Activated CD4-positive, alpha-beta memory T cell treated with anti-CD3 and anti-CD28 coated beads for 36 hours (primary cell): Measurements from ENCODE around the gene ZNF672. TPM values are rescaled to one million over a fixed set of nuclear protein-coding genes. Genes with fewer than 3 reads are reported as not detected.

Experiments used
- CTCF ChIA-PET: fragments of 350-600 bp; sonication (Branson Sonifier 250); formaldehyde crosslinking; loops from one replicate; lab custom pipeline; 2021; ENCODE audit warnings: antibody characterized with exemption, inconsistent platforms; lab: Charles Lee
- POLR2A ChIA-PET: fragments of 350-600 bp; sonication (Branson Sonifier 250); formaldehyde crosslinking; loops from one replicate; lab custom pipeline; 2021; ENCODE audit warnings: antibody characterized with exemption; lab: Charles Lee
- DNase-seq: peaks from one replicate; pipeline ENCODE4 v3.0.0-alpha.2; 2020
- H3K27ac Mint-ChIP-seq: one replicate; pipeline ENCODE4 v1.8.0; 2021; ENCODE audit warnings: mixed read lengths
- H3K27me3 Mint-ChIP-seq: one replicate; pipeline ENCODE4 v1.8.0; 2021; ENCODE audit warnings: mixed read lengths
- H3K36me3 Mint-ChIP-seq: one replicate; pipeline ENCODE4 v1.8.0; 2021; ENCODE audit warnings: mixed read lengths
- H3K4me1 Mint-ChIP-seq: one replicate; pipeline ENCODE4 v1.8.0; 2021; ENCODE audit warnings: low read depth, mixed read lengths
- H3K4me3 Mint-ChIP-seq: one replicate; pipeline ENCODE4 v1.8.0; 2021; ENCODE audit warnings: mild to moderate bottlenecking, mixed read lengths
- H3K9me3 Mint-ChIP-seq: one replicate; pipeline ENCODE4 v1.8.0; 2021; ENCODE audit warnings: mixed read lengths
- intact Hi-C: fragments of 100-400 bp; cut with micrococcal nuclease; formaldehyde crosslinking; loops from one replicate; pipeline ENCODE4 v1.15.1; 2023
- total RNA-seq, 2 experiments: library from RNA; stranded (reverse); gene quantifications; one replicate each; pipeline ENCODE4 v1.2.3, GENCODE V29; 2021

ZNF672 gene
- total RNA-seq, 2 experiments from 2014 or later = 50.3 to 51.4 TPM

- POLR2A ChIA-PET = interaction anchor here (1.7 to 3.6 kb wide), 4 partner anchors 12 to 34 kb away, joined by 4 to 67 read pairs (median 29); partner anchors contain the start of genes SH3BP5L and ZNF692
Measured at GRCh38 chr1:248839168-248839555, 1.1 kb downstream of the ZNF672 start.

DNA sequence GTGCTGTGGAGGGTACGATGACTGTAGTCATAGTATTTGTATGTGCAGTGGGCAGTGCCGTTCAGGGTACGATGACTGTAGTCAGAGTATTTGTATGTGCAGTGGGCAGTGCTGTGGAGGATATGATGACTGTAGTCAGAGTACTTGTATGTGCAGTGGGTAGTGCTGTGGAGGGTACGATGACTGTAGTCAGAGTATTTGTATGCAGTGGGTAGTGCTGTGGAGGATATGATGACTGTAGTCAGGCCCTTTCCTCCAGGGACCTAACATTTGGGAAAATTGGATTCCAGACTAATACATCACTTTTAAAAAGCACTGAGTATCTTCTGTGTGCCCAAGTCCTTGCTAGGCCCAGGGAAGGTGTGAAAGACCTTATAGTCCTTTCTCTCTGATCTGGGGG, 2.9 kb downstream of the ZNF672 start:
- Mint-ChIP-seq H3K4me1 (peaks cover 27% of the 10 kb centered on the region), H3K9me3 (no peaks in the 10 kb centered on the region), H3K4me3 (no peak overlapping the region), H3K27ac (no peak overlapping the region), H3K36me3 (peaks cover 9% of the 10 kb centered on the region), H3K27me3 (no peaks in the 10 kb centered on the region)
- no peak for DNase-seq
- ChIA-PET CTCF (interaction anchor here (0.8 to 2.2 kb wide), 5 partner anchors 13 to 86 kb away, joined by 3 to 17 read pairs (median 4); partner anchors contain the start of gene ZNF692), POLR2A (interaction anchor here (1.2 kb wide), 1 partner anchor 12 kb away, joined by 3 read pairs; no protein-coding TSS in a partner anchor)
- intact Hi-C loops = no loop called here

More at GRCh38 chr1:248839168-248839555, 1.1 kb downstream of the ZNF672 start:
- CTCF ChIA-PET = interaction anchor here (1.0 to 4.4 kb wide), 4 partner anchors 13 to 87 kb away, joined by 3 to 29 read pairs (median 4); partner anchors contain the start of genes SH3BP5L and ZNF692
- no peaks in the 10 kb centered on the region for H3K27me3 Mint-ChIP-seq
- H3K9me3 Mint-ChIP-seq = no peaks in the 10 kb centered on the region
- H3K4me3 Mint-ChIP-seq = no peak overlapping the region
- intact Hi-C loops = no loop called here
- DNase-seq = no peak
- H3K36me3 Mint-ChIP-seq = no peaks in the 10 kb centered on the region
- H3K4me1 Mint-ChIP-seq = peaks cover 27% of the 10 kb centered on the region
- no peak overlapping the region for H3K27ac Mint-ChIP-seq

DNA sequence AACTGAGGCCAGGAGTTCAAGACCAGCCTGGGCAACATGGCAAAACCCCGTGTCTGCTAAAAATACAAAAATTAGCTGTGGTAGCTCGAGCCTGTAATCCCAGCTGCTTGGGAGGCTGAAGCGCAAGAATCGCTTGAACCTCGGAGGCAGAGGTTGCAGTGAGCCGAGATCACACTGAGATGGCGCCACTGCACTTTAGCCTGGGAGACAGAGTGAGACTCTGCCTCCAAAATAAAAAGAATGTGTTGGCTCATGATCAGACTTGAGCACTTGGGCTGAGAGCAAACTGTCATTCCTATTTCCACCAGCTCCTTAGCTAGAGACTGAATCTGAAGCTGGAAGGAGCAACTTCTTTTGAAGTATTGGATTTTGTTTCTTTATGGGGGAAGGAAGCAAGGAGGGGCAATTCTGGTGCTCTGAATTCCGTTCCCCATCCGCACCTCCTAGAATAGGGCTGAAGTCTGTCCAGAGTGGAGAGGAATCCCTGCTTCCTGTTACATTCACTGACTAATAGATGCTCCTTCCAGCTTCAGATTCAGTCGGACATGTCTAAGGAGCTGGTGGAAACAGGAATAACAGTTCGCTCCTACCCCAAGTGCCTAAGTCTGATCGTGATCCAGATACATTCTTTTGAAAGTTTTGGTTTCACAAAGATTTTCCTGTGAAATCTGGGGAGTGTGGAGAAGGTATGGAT, 3.8 kb downstream of the ZNF672 start:
- DNase-seq = peak; percentile 52
- H3K9me3 Mint-ChIP-seq = no peaks in the 10 kb centered on the region
- intact Hi-C loops = no loop called here
- H3K36me3 Mint-ChIP-seq = peaks cover 14% of the 10 kb centered on the region
- H3K27ac Mint-ChIP-seq = no peak overlapping the region
- ChIA-PET CTCF (interaction anchor here (0.8 to 2.2 kb wide), 8 partner anchors 9 to 85 kb away, joined by 3 to 17 read pairs (median 4); partner anchors contain the start of gene ZNF692), POLR2A (interaction anchor here (1.2 kb wide), 1 partner anchor 12 kb away, joined by 3 read pairs; no protein-coding TSS in a partner anchor)
- H3K27me3 Mint-ChIP-seq = no peaks in the 10 kb centered on the region
- peaks cover 27% of the 10 kb centered on the region for H3K4me1 Mint-ChIP-seq
- H3K4me3 Mint-ChIP-seq = no peak overlapping the region

GRCh38 chr1:248842781-248843331, 4.8 kb downstream of the ZNF672 start:
- H3K9me3 Mint-ChIP-seq = no peaks in the 10 kb centered on the region
- POLR2A ChIA-PET = no interaction called here
- H3K27ac Mint-ChIP-seq = no peak overlapping the region

DNA sequence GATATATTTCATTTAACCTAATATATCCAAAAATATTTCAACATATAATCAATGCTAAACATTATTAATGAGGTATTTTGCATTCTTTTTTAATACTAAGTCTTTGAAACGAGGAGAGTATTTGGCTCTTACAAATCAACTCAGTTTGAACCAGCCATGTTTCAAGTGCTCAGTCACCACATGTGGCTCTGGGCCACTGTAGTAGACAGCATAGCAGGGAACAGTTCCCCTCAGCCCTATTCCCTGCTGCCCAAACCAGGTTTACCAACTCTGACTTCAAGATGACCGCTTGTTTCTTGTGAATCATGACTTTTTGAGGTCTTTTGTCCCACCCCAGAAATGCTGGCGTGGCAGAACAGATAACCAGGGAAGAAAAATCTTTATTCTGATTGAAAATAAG, 5.7 kb downstream of the ZNF672 start:
- DNase-seq = no peak
- intact Hi-C loops = no loop called here
- no peak overlapping the region for H3K4me3 Mint-ChIP-seq
- no peaks in the 10 kb centered on the region for H3K27me3 Mint-ChIP-seq
- peaks cover 25% of the 10 kb centered on the region for H3K4me1 Mint-ChIP-seq
- H3K27ac Mint-ChIP-seq = no peak overlapping the region
- ChIA-PET POLR2A (no interaction called here), CTCF (no interaction called here)
- no peaks in the 10 kb centered on the region for H3K9me3 Mint-ChIP-seq
- peaks cover 21% of the 10 kb centered on the region for H3K36me3 Mint-ChIP-seq

More at GRCh38 chr1:248842781-248843331, 4.8 kb downstream of the ZNF672 start:
- DNase-seq = peak; percentile 13
- Mint-ChIP-seq H3K4me1 (peaks cover 25% of the 10 kb centered on the region), H3K4me3 (no peak overlapping the region), H3K27me3 (no peaks in the 10 kb centered on the region), H3K36me3 (peaks cover 17% of the 10 kb centered on the region)
- CTCF ChIA-PET = interaction anchor here (0.9 to 2.2 kb wide), 3 partner anchors 8 to 66 kb away, joined by 3 to 17 read pairs (median 4); partner anchors contain the start of gene ZNF692
- intact Hi-C loops = no loop called here

DNA sequence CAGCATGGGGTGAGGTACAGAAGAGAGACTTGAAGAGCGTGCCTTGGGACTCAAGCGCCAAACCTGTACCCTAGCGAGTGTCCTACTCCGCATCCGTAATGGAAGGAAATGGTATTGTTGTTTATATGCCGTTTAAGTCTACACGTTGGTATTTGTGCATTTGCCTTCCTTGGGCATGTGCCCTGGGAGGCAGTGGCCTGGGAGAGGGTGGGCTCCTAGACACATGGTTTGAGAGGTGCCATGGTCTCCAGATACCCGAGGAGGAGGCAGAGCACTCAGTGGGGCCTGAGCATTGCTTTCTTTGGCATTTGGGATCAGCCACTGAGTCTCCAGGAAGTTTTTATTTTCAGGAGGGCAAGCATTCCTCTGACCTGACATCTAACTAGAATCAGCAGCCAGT, 6.5 kb downstream of the ZNF672 start:
- H3K27me3 Mint-ChIP-seq = no peaks in the 10 kb centered on the region
- no peaks in the 10 kb centered on the region for H3K9me3 Mint-ChIP-seq
- CTCF ChIA-PET = no interaction called here
- no peak for DNase-seq
- H3K27ac Mint-ChIP-seq = no peak overlapping the region
- H3K4me3 Mint-ChIP-seq = no peak overlapping the region
- H3K4me1 Mint-ChIP-seq = peaks cover 23% of the 10 kb centered on the region
- intact Hi-C loops = no loop called here
- H3K36me3 Mint-ChIP-seq = peaks cover 25% of the 10 kb centered on the region
- POLR2A ChIA-PET = interaction anchor here (1.0 kb wide), 1 partner anchor 14 kb away, joined by 3 read pairs; the partner anchor contains the start of gene ZNF692

DNA sequence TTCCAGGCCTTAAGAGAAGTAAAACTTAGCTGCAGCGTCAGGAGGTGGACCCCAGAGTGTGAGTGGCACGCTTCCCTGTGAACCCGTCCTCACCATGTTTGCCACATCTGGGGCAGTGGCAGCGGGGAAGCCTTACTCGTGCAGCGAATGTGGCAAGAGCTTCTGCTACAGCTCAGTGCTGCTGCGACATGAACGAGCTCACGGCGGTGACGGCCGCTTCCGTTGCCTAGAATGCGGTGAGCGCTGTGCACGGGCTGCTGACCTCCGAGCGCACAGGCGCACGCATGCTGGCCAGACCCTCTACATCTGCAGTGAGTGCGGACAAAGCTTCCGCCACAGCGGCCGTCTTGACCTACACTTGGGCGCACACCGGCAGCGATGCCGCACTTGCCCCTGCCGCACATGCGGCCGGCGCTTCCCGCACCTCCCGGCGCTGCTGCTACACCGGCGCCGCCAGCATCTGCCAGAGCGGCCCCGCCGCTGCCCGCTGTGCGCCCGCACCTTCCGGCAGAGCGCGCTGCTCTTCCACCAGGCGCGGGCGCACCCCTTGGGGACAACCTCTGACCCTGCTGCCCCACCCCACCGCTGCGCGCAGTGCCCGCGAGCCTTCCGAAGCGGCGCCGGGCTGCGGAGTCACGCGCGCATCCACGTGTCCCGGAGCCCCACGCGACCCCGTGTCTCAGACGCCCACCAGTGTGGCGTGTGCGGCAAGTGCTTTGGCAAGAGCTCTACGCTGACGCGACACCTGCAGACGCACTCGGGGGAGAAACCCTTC, 9.3 kb downstream of the ZNF672 start:
- H3K36me3 Mint-ChIP-seq = peaks cover 27% of the 10 kb centered on the region
- no peak for DNase-seq
- no peak overlapping the region for H3K27ac Mint-ChIP-seq
- H3K27me3 Mint-ChIP-seq = no peaks in the 10 kb centered on the region
- H3K9me3 Mint-ChIP-seq = no peaks in the 10 kb centered on the region
- CTCF ChIA-PET = interaction anchor here (0.7 kb wide), 1 partner anchor 11 kb away, joined by 3 read pairs; the partner anchor contains the start of gene ZNF692
- no peak overlapping the region for H3K4me3 Mint-ChIP-seq
- POLR2A ChIA-PET = no interaction called here
- intact Hi-C loops = no loop called here
- no peaks in the 10 kb centered on the region for H3K4me1 Mint-ChIP-seq

GRCh38 chr1:248847956-248848561, 10.0 kb downstream of the ZNF672 start:
- intact Hi-C loops = no loop called here
- no peaks in the 10 kb centered on the region for H3K4me1 Mint-ChIP-seq
- ChIA-PET POLR2A (no interaction called here), CTCF (interaction anchor here (0.7 kb wide), 1 partner anchor 11 kb away, joined by 3 read pairs; the partner anchor contains the start of gene ZNF692)
- H3K4me3 Mint-ChIP-seq = no peak overlapping the region
- no peak overlapping the region for H3K27ac Mint-ChIP-seq
- no peaks in the 10 kb centered on the region for H3K27me3 Mint-ChIP-seq
- no peak for DNase-seq
- no peaks in the 10 kb centered on the region for H3K9me3 Mint-ChIP-seq
- H3K36me3 Mint-ChIP-seq = peaks cover 27% of the 10 kb centered on the region

- CTCF ChIA-PET = no interaction called here
- DNase-seq = no peak
- no peaks in the 10 kb centered on the region for H3K27me3 Mint-ChIP-seq
- intact Hi-C loops = no loop called here
- H3K36me3 Mint-ChIP-seq = peaks cover 27% of the 10 kb centered on the region
- no peak overlapping the region for H3K4me3 Mint-ChIP-seq
- H3K4me1 Mint-ChIP-seq = no peaks in the 10 kb centered on the region
- POLR2A ChIA-PET = no interaction called here
- no peaks in the 10 kb centered on the region for H3K9me3 Mint-ChIP-seq
- no peak overlapping the region for H3K27ac Mint-ChIP-seq
Measured at GRCh38 chr1:248848602-248849001, 10.6 kb downstream of the ZNF672 start.

DNA sequence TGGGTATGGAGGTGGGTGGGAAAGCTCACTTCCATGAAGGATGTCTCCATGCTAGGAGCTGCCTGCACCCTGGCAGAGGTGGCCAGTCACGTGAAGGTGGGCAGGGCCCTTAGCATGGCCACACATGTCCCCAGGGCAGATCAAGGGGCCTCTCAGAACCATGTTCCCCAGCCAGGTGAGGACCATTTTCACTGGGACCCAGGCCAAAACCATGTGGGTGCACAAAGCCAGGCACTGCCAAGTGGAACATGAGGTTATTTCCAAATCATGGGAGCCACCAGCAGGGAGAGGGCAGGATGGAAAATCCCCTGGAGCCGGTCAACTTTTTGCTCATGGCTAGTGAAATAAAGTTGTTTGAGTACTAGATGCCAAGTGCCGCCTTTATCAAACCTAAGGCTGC, 11.1 kb downstream of the ZNF672 start:
- Mint-ChIP-seq H3K27ac (no peak overlapping the region), H3K36me3 (peaks cover 30% of the 10 kb centered on the region), H3K4me1 (no peaks in the 10 kb centered on the region), H3K4me3 (no peak overlapping the region), H3K9me3 (no peaks in the 10 kb centered on the region), H3K27me3 (no peaks in the 10 kb centered on the region)
- no peak for DNase-seq
- POLR2A ChIA-PET = no interaction called here
- CTCF ChIA-PET = no interaction called here
- intact Hi-C loops = no loop called here

DNA sequence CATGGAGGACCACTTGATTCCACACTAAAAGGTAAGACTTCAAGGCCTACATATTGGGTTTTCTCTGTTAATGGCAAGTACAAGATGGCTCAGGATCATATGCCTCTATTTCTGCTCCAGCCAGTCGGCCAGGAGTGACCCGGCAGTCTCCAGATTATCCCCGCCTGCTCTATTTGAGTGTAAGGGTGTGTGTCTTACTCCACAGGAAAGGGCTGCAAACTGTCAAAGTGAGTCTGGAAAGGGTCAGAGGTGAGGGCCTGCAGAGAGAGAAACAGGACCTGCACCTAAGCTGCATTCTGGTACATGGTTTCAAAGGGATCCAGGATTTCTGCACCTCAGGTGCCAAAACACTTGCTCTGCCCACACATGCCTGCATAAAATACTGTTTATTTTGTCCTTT, 11.6 kb downstream of the ZNF672 start:
- Mint-ChIP-seq H3K27ac (no peak overlapping the region), H3K4me3 (no peak overlapping the region), H3K4me1 (no peaks in the 10 kb centered on the region), H3K36me3 (peaks cover 30% of the 10 kb centered on the region), H3K9me3 (no peaks in the 10 kb centered on the region), H3K27me3 (no peaks in the 10 kb centered on the region)
- ChIA-PET POLR2A (interaction anchor here (0.6 kb wide), 1 partner anchor 27 kb away, joined by 3 read pairs; no protein-coding TSS in a partner anchor), CTCF (no interaction called here)
- no peak for DNase-seq
- intact Hi-C loops = no loop called here
